GM20431 (cell line): ENCODE measurements around the gene SCAMP4.

ENCODE experiments used
- in situ Hi-C: fragments of 300-500 bp; cut with MseI, MboI; formaldehyde crosslinking; loops from one replicate; pipeline ENCODE4 v1.15.0; 2020; ENCODE audit warnings: low sequenced_read_pairs; ENCODE audit not compliant: unreplicated experiment

The SCAMP4 gene

DNA sequence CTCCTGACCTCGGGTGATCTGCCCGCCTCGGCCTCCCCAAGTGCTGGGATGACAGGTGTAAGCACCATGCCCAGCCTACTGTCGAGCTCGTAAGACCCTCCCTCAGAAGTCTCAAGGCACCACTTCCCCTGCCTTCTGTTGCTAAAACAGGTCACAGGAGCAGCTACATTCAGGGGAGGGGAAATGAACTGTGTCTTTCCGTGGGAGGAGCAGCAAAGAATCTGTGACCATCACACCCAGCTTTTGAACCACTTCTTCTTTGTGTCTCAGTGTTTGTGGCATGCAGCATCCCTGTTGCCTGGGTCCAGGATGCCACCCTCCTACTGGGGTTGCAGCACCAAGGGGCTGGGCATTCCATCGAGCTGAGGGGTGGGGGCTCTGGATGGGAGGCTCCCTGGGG lies 28.0 kb downstream of the SCAMP4 start:
- in situ Hi-C loops, result no loop called here

GRCh38 chr19:1933942-1934341 lies 28.7 kb downstream of the SCAMP4 start:
- in situ Hi-C loops, result no loop called here

DNA sequence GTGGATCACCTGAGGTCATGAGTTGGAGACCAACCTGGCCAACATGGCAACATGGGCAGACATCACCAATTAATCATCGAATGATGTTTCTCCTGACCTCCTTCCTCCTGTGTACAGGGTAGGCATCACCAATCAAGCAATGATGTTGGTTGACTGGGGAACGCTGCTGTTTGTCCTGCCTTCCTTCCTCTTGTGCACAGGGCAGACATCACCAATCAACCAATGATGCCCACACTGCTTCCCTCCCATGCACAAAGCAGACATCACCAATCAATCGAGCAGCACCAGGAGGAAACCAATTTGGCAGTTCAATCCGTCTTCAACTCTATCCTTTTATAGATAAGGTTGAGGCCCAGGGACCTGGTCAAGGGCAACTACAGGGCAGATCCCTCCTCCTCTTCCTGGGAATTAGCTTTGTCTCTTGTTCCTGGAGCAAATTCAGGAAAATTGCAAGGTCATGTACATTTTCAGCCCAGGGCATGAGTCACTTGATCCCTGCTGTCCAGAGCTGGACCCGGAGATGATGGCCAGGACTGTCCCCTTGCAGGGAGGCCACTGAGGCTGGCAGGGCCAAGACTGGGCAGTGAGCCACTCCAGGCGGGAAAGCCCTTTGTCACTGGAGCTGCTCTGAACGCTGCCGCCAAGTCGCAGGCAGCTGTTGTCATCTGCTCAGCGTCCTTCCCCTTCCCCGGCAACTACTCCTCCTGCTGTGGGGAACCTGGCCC lies 30.4 kb downstream of the SCAMP4 start:
- in situ Hi-C loops, result no loop called here

DNA sequence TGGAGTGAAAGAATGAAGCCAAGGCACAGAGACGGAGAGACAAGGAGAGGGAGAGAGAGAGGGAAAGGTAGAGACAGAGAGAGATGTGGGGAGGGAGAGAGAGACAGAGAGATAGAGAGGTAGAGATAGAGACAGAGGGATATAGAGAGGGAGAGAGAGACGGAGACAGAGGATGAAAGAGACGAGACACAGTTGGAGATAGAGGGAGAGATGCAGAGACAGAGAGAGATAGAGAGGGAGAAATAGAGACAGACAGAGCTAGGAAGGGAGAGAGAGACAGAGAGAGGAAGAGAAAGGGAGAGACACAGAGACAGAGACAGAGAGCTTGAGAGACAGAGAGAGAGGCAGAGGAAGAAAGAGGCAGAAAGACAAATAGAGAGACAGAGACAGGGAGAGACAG lies 31.2 kb downstream of the SCAMP4 start:
- in situ Hi-C loops, result no loop called here

DNA sequence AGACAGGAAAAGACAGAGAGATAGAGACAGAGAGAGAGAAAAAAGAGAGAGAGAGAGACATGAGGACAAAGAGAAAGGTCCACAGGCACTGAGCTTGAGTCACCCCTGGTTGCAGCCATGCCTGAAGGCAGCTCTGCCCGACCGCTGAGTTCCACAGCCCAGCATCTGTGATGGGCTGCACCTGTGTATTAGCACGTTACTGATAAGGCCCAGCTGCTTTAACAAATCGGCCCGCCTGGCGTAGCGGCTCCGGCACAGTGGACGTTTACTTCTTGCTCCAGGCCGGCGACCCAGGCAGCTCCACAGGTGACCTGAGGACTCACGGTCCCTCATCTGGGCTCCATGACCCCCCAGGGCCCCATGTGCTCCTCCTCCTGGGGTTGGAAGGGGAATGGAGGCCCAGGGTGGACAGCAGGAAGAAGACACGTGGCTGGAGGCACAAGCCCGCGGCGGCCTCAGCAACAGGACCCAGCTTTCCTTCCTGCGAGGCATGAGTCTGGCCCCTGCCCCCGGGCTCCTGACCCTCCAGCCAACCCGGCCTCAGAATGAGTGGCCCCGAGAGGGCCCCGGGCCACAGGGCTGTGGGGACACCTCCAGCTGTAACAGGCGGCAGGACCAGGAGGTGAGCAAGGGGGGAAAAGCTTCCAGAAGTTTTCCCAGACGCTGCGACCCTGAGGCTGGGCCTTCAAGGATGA lies 31.9 kb downstream of the SCAMP4 start:
- in situ Hi-C loops, result no loop called here

DNA sequence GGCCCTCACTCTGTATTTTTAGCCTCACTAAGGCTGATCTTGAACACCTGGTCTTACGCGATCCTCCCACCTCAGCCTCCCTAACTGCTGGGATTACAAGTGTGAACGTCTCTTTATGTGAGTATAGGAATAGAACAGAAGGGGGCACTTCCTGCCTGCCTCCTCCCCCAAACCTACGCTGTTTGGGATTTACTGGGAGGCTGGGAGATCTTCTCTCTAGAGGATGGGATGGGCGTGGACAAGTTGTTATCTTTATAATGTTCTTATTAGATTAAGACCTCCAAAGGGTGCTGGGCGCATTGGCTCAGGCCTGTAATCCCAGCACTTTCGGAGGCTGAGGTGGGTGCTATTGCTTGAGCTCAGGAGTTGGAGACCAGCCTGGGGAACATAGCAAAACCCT lies 32.9 kb downstream of the SCAMP4 start:
- in situ Hi-C loops, result no loop called here

DNA sequence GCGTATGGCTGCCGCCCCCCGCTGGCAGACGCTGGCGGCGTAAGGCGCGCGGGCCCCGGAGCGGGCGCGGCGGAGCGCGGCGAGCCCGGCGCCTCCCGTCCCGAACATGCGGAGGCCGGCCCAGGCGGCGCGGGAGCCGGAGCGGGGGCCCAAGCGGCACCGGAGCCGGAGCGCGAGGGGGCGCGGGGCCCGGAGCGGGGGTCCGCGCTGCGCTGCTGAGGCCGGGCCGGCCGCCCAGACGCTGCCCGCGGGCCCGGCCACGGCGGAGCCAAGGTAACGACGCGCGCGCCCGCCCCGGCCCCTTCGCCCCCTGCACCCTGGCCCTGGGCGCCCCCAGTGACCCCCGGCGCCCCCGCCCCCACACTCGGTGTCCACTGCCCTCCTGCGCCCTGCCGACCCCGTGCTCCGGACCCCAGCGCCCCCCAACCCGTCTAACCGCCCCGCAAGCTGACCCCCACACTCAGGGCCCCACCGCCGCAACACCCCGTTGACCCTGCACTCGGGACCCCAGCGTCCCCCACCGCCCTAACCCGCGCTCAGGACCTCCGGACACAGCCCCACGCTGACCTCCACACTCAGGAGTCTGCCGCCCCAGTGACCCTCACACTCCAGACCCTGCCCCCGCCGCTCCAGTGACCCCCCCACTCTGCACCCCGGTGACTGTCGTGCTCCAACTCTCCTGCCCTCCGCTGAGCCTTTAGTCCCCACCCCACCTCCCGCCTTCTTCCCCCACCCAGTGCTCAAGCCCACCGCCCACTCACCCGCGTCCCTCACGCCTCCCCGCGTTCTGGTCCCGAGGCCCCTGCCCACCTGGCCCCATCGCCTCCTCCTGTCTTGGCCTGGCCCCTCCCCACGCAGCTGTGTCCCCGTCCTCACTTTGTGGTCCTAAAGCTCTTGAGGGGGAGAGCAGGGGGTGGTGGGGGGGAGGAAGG lies 36.2 kb downstream of the SCAMP4 start, which contains the start of gene CSNK1G2:
TSS of gene CSNK1G2 (plus strand) at position 27 of the 932 bp plus-strand sequence. CDS start 28,601 bp downstream, outside the sequence.
- in situ Hi-C loops, result no loop called here

GRCh38 chr19:1942078-1942933 lies 37.1 kb downstream of the SCAMP4 start:
- in situ Hi-C loops, result no loop called here

GRCh38 chr19:1942934-1943555 lies 37.8 kb downstream of the SCAMP4 start:
- in situ Hi-C loops, result no loop called here

DNA sequence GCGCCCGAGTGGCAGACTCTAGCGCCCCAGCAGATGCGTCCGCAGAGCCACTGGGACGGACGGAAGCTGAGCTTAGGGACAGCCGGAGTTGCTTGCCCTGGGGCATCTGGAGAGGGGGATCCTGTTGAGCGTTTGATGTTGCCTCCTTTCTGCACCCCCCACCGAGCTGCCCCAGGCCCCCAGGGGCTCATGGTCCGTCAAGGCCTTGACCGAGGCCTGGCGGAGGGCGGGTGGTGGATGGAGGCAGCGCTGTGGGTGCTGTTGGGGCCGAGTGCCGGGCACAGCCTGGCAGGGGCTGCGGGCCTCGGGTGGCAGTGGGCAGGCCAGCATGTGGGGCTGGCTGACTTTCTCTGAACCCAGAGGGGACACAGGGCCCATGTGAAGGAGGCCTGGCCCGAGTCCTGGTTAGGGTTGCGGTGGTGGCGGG lies 38.5 kb downstream of the SCAMP4 start:
- in situ Hi-C loops, result no loop called here

DNA sequence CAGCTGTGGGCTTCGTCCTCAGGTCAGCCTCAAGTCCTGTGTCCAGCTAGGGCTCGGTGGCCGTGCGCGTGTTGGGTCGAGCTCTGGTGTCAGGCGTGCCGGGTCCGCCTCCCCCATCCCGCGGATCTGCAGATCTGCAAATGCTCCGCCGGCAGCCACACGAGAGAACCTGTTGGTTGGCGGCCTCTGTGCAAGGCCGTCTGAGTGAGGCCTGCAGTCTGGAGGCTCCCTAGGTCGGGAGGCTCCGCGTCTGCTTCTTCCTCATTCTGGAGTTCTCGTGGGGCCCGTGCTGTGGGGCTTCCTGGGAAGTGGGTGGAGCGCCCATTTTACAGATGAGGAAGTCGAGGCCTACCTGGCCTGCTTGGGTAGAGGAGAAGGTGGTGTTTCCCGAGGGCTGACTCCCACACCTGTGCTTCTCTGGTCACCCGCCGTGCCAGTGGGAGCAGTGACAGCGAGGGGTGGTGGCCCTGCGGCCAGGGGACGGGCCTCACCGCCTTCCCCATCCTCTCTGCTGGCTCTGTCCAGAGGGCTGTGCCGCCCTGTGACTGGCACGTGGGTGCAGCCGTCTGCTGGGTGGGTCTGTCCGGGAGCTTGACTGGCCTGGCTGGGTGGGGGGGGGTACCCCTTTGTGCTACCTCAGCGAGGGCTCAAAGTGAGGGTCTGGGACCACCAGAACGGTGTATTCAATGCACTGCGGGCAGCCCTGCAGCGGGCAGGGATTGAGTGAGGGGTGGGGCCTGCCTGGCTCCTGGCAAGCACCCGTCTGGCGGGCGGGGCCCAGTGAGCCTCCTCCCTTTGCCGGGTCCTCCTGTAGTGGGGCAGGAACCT lies 39.1 kb downstream of the SCAMP4 start:
- in situ Hi-C loops, result no loop called here

- in situ Hi-C loops, result no loop called here
Observed at GRCh38 chr19:1944916-1945561, 39.8 kb downstream of the SCAMP4 start.

GRCh38 chr19:1945899-1946298 lies 40.7 kb downstream of the SCAMP4 start:
- in situ Hi-C loops, result no loop called here

GRCh38 chr19:1947651-1948209 lies 42.5 kb downstream of the SCAMP4 start:
- in situ Hi-C loops, result no loop called here

GRCh38 chr19:1949304-1950101 lies 44.3 kb downstream of the SCAMP4 start:
- in situ Hi-C loops, result no loop called here

GRCh38 chr19:1950640-1951039 lies 45.4 kb downstream of the SCAMP4 start:
- in situ Hi-C loops, result no loop called here

- in situ Hi-C loops, result no loop called here
Observed at GRCh38 chr19:1952635-1953034, 47.4 kb downstream of the SCAMP4 start.
